Measurements from ENCODE around the gene UBTD1. TPM values are rescaled to one million over a fixed set of nuclear protein-coding genes. Genes with fewer than 3 reads are reported as not detected.
A peak's percentile ranks its signal among the peaks of the same experiment; 100 is the strongest.
"Not testable (repeated sequence)": the region's sequence is repeated elsewhere in the genome, so short reads cannot be mapped to it uniquely, and the experiment has no call there.

Gene UBTD1
- 10 to 100 TPM; 12.8 to 28.0 (median 18.2) TPM for polyA plus RNA-seq (ENCODE audit: insufficient read depth in 1 of 5, insufficient read length in 5 of 5, low replicate concordance in 1 of 5)
- long read RNA-seq, donor 1, transcript UBTD1-201 (3 exons, 1,706 nt), result major isoform, 26 of 26 reads
- long read RNA-seq, donor 1, partial matches to known transcripts, result 0 of 26 reads
- long read RNA-seq, donor 1, other reads (novel, unspliced or antisense), result 0 of 26 reads
- long read RNA-seq, donor 2, transcript UBTD1-201 (3 exons, 1,706 nt), result major isoform, 14 of 14 reads
- long read RNA-seq, donor 2, partial matches to known transcripts, result 0 of 14 reads
- long read RNA-seq, donor 2, other reads (novel, unspliced or antisense), result 0 of 14 reads
- long read RNA-seq, donor 3, transcript UBTD1-201 (3 exons, 1,706 nt), result major isoform, 16 of 16 reads
- long read RNA-seq, donor 3, partial matches to known transcripts, result 0 of 16 reads
- long read RNA-seq, donor 3, other reads (novel, unspliced or antisense), result 0 of 16 reads
- long read RNA-seq, donor 4, transcript UBTD1-201 (3 exons, 1,706 nt), result major isoform, 11 of 11 reads
- long read RNA-seq, donor 4, partial matches to known transcripts, result 0 of 11 reads
- long read RNA-seq, donor 4, other reads (novel, unspliced or antisense), result 0 of 11 reads
- long read RNA-seq, donor 5, transcript UBTD1-201 (3 exons, 1,706 nt), result major isoform, 26 of 31 reads
- long read RNA-seq, donor 5, partial matches to known transcripts, result 5 of 31 reads
- long read RNA-seq, donor 5, other reads (novel, unspliced or antisense), result 0 of 31 reads
- long read RNA-seq, donor 6, transcript UBTD1-201 (3 exons, 1,706 nt), result major isoform, 19 of 19 reads
- long read RNA-seq, donor 6, partial matches to known transcripts, result 0 of 19 reads
- long read RNA-seq, donor 6, other reads (novel, unspliced or antisense), result 0 of 19 reads
- long read RNA-seq, donor 7, transcript UBTD1-201 (3 exons, 1,706 nt), result major isoform, 26 of 31 reads
- long read RNA-seq, donor 7, partial matches to known transcripts, result 5 of 31 reads
- long read RNA-seq, donor 7, other reads (novel, unspliced or antisense), result 0 of 31 reads
- long read RNA-seq, donor 8, transcript UBTD1-201 (3 exons, 1,706 nt), result major isoform, 7 of 7 reads
- long read RNA-seq, donor 8, partial matches to known transcripts, result 0 of 7 reads
- long read RNA-seq, donor 8, other reads (novel, unspliced or antisense), result 0 of 7 reads

GRCh38 chr10:97498841-97499560 lies at the start of gene UBTD1:
UBTD1 (plus strand) TSS chr10:97498924; CDS start chr10:97499204, 280 bp downstream.
- DNase-seq, result no peak

- no peak for DNase-seq
These were observed 47.9 kb upstream of the UBTD1 start for GRCh38 chr10:97450828-97451227.

GRCh38 chr10:97451605-97452004 lies 47.1 kb upstream of the UBTD1 start:
- no peak for DNase-seq

- DNase-seq, result no peak
These were observed 46.4 kb upstream of the UBTD1 start for GRCh38 chr10:97452352-97452751.

- peak; percentile 45 to 51 for DNase-seq
These were observed 44.2 kb upstream of the UBTD1 start for GRCh38 chr10:97454330-97455036.

- no peak for DNase-seq
These were observed 42.6 kb upstream of the UBTD1 start for GRCh38 chr10:97456034-97456685.

GRCh38 chr10:97456686-97457065 lies 42.0 kb upstream of the UBTD1 start:
- DNase-seq, result no peak

- DNase-seq, result no peak
These were observed 39.6 kb upstream of the UBTD1 start for GRCh38 chr10:97459111-97459510.

- DNase-seq, result no peak
These were observed 38.8 kb upstream of the UBTD1 start for GRCh38 chr10:97459933-97460332.

- no peak for DNase-seq
These were observed 36.4 kb upstream of the UBTD1 start for GRCh38 chr10:97462309-97462708.

GRCh38 chr10:97463363-97464132 lies 35.2 kb upstream of the UBTD1 start:
- DNase-seq, result peak; percentile 20 to 26

- no peak for DNase-seq
These were observed 34.5 kb upstream of the UBTD1 start for GRCh38 chr10:97464226-97464625.

GRCh38 chr10:97465982-97466381 lies 32.7 kb upstream of the UBTD1 start:
- no peak for DNase-seq

- no peak for DNase-seq
These were observed 32.0 kb upstream of the UBTD1 start for GRCh38 chr10:97466755-97467154.

- no peak for DNase-seq
These were observed 30.6 kb upstream of the UBTD1 start for GRCh38 chr10:97468162-97468561.

GRCh38 chr10:97468781-97469180 lies 29.9 kb upstream of the UBTD1 start:
- DNase-seq, result not testable (repeated sequence)

GRCh38 chr10:97474918-97475317 lies 23.8 kb upstream of the UBTD1 start:
- no peak for DNase-seq

- DNase-seq, result no peak
These were observed 22.7 kb upstream of the UBTD1 start for GRCh38 chr10:97475936-97476594.

GRCh38 chr10:97479410-97479809 lies 19.3 kb upstream of the UBTD1 start:
- not testable (repeated sequence) for DNase-seq
